ENCODE data around the gene ARF5. TPM values are rescaled to one million over a fixed set of nuclear protein-coding genes. Genes with fewer than 3 reads are reported as not detected.

ARF5 gene
- total RNA-seq, 1 donor from 2014 or later: 118 TPM

DNA sequence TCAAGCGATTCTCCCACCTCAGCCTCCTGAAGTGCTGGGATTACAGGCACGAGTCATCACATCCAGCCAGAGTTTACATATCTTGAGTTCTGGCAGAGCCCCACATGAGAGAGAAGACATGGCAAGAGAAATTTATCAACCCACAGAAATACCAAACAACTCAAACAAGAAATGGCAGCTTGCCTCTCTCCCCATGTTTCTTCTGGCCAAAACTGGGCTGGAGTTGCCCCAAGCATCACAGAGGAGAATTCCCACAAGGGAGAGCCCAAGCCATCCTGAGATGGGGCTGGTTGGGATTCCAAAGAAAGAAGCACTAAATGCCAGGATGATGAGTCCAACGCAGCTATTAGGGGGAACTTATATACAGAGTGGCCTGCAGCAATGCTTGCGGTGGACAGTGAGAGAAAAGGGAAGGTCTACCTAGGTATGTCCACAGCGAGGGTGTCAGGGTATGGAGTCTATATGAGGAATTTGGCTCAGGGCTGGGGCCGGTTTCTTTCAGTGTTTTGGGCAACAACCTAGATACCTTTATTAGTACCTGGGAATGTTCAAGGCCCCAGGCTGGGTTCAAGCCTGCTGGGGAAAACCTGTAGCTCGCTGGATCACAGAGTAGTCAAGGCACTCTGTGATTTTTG, 44.2 kb downstream of the ARF5 start:
- intact Hi-C loops (cut with micrococcal nuclease): no loop called here

DNA sequence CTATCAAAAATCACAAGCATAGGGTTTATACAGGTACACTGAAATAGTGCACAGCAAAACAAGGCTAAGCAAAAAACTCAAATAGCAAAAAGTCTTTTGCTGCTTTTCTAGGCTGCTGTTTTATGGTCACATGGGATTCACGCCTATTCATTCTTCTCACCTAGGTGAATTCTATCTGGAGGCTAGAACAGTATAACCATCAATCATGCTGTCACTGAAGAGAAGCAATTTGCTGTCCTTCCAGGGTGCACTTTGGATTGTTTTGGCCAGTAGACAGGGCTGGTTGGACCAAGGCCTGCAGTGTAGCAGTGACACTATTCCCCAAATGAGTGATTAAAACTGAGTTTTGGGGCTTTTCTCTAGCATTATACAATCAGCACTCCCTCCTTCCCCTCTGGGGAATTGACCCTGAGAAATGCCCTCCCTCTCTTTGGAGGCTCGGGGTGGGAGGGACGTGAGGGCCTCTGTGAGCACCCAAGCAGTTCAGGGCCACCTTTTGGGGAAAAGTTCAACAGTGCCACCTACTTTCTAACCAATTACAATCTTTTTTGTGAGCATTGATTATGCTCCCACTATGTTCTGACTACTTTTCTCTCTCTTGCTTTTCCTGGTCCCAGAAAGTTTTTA, 47.6 kb downstream of the ARF5 start:
- intact Hi-C loops (cut with micrococcal nuclease): no loop called here

DNA sequence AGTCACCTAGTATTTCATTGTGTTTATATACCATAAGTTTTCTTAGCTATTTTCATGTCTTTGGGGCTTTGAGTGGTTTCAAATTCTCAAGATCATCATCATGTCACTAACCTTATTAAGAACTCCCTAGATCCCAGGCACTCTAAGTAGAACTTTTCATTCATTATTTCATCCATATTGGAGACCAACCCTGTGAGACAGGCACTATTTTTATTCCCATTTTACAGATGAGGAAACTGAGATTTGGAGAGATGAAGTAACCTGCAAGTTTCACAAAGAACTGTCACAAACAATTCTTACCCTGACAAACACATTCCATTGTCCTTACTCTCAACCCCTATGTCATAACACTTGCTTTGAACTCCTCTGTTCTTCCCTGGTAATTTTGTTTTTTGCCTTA, 50.0 kb downstream of the ARF5 start:
- intact Hi-C loops (cut with micrococcal nuclease): no loop called here

Other genes with a start within 250 kb of the ARF5 start
- 42.3 and 42.4 TPM in 2 replicates for gene ZNF800, start 195.7 kb upstream of the ARF5 start, total RNA-seq
- gene GCC1, start 2.8 kb upstream of the ARF5 start, total RNA-seq: 17.9 and 18.1 TPM in 2 replicates
- gene FSCN3, start 5.3 kb downstream of the ARF5 start, total RNA-seq: 1.0 and 1.2 TPM in 2 replicates
- not detected in 2 replicates for gene PAX4, start 29.7 kb downstream of the ARF5 start, total RNA-seq
- gene SND1, start 63.8 kb downstream of the ARF5 start, total RNA-seq: 271 and 275 TPM in 2 replicates